Neutrophil (primary cell): ENCODE data around the gene ACTR2.
"Not testable (repeated sequence)": the region's sequence is repeated elsewhere in the genome, so short reads cannot be mapped to it uniquely, and the experiment has no call there.

Experiments used
- H3K27ac ChIP-seq: fragments of 200-600 bp; sonication (generic); 2 replicates; pipeline ENCODE4 v1.5.1; 2016; ENCODE audit warnings: mild to moderate bottlenecking, moderate library complexity
- H3K27me3 ChIP-seq: fragments of 200-600 bp; sonication (generic); 2 replicates; pipeline ENCODE4 v1.6.0; 2016; ENCODE audit warnings: mild to moderate bottlenecking
- H3K36me3 ChIP-seq: fragments of 200-600 bp; sonication (generic); 2 replicates; pipeline ENCODE4 v1.5.1; 2017
- H3K4me1 ChIP-seq, 2 experiments: fragments of 200-600 bp in 1 of 2; sonication (generic) in 1 of 2; 1 replicate in 1 of 2; 2 replicates in 1 of 2; pipeline versions ENCODE4 v1.5.1 to v1.6.1; 2013 to 2016; ENCODE audit warnings: low read depth in 1 of 2, low read length in 1 of 2, mild to moderate bottlenecking in 1 of 2, moderate library complexity in 1 of 2; ENCODE audit not compliant: control insufficient read depth in 1 of 2, insufficient read depth in 1 of 2
- H3K4me3 ChIP-seq, 2 experiments: fragments of 200-600 bp in 1 of 2; sonication (generic) in 1 of 2; 1 replicate in 1 of 2; 2 replicates in 1 of 2; pipeline ENCODE4 v1.5.1; 2013 to 2016; ENCODE audit warnings: low read depth in 1 of 2, low read length in 1 of 2, mild to moderate bottlenecking in 1 of 2, moderate library complexity in 1 of 2
- H3K9me3 ChIP-seq: fragments of 200-600 bp; sonication (generic); 2 replicates; pipeline ENCODE4 v1.5.1; 2016
- TF ChIP-seq, protein P1 (sequence below): fragments of 200-600 bp; sonication (generic); IDR thresholded peaks from 2 replicates; pipeline ENCODE4 v1.5.1; 2016; ENCODE audit warnings: antibody characterized with exemption

ACTR2 gene

GRCh38 chr2:65255356-65255755 is 27.7 kb downstream of the ACTR2 start:
- peaks cover 91% of the 10 kb centered on the region for H3K36me3 ChIP-seq
- H3K4me3 ChIP-seq: no peak overlapping the region
- no peaks in the 10 kb centered on the region for H3K4me1 ChIP-seq
- TF ChIP-seq, protein P1, sequence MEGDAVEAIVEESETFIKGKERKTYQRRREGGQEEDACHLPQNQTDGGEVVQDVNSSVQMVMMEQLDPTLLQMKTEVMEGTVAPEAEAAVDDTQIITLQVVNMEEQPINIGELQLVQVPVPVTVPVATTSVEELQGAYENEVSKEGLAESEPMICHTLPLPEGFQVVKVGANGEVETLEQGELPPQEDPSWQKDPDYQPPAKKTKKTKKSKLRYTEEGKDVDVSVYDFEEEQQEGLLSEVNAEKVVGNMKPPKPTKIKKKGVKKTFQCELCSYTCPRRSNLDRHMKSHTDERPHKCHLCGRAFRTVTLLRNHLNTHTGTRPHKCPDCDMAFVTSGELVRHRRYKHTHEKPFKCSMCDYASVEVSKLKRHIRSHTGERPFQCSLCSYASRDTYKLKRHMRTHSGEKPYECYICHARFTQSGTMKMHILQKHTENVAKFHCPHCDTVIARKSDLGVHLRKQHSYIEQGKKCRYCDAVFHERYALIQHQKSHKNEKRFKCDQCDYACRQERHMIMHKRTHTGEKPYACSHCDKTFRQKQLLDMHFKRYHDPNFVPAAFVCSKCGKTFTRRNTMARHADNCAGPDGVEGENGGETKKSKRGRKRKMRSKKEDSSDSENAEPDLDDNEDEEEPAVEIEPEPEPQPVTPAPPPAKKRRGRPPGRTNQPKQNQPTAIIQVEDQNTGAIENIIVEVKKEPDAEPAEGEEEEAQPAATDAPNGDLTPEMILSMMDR: no peak
- H3K27ac ChIP-seq: peak overlapping the region; percentile 31
- H3K27me3 ChIP-seq: no peaks in the 10 kb centered on the region
- H3K9me3 ChIP-seq: no peaks in the 10 kb centered on the region

- Histone ChIP-seq H3K4me1 (no peaks in the 10 kb centered on the region), H3K27me3 (no peaks in the 10 kb centered on the region), H3K9me3 (no peaks in the 10 kb centered on the region), H3K27ac (peak overlapping the region; percentile 31), H3K4me3 (no peak overlapping the region), H3K36me3 (peaks cover 93% of the 10 kb centered on the region)
- TF ChIP-seq, protein P1: no peak
Measured at GRCh38 chr2:65256054-65256453, 28.4 kb downstream of the ACTR2 start.

GRCh38 chr2:65257866-65258265 is 30.2 kb downstream of the ACTR2 start:
- H3K27ac ChIP-seq, H3K9me3 ChIP-seq, H3K4me1 ChIP-seq, H3K4me3 ChIP-seq, H3K27me3 ChIP-seq: not testable (repeated sequence)
- H3K36me3 ChIP-seq: peaks cover 93% of the 10 kb centered on the region

- Histone ChIP-seq H3K27me3 (no peaks in the 10 kb centered on the region), H3K36me3 (peaks cover 92% of the 10 kb centered on the region), H3K9me3 (no peaks in the 10 kb centered on the region), H3K4me3 (no peak overlapping the region), H3K4me1 (no peaks in the 10 kb centered on the region), H3K27ac (no peak overlapping the region)
- TF ChIP-seq, protein P1: no peak
Measured at GRCh38 chr2:65261676-65262075, 34.0 kb downstream of the ACTR2 start.

- Histone ChIP-seq H3K9me3 (no peaks in the 10 kb centered on the region), H3K36me3 (peaks cover 97% of the 10 kb centered on the region), H3K27me3 (no peaks in the 10 kb centered on the region), H3K27ac (no peak overlapping the region), H3K4me1 (no peaks in the 10 kb centered on the region), H3K4me3 (no peak overlapping the region)
- TF ChIP-seq, protein P1: no peak
Measured at GRCh38 chr2:65263262-65263661, 35.6 kb downstream of the ACTR2 start.

DNA sequence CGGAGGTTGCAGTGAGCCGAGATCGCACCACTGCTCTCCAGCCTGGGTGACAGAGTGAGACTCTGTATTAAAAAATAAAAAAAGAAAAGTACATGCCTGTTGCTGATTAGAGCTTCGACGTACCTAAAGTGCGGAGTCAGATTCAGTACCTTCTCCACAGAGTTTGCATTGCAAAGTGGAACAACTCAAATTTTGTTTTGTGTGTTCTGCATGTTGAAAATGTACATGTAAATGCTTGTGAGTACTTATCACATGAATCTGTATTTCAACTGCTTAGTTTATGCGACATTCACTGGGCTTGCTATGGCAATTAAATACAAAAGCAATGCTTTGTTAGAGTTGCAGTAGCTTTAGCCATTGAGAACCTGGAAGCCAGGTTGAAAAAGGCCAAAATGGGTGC is 36.4 kb downstream of the ACTR2 start:
- H3K9me3 ChIP-seq: no peaks in the 10 kb centered on the region
- no peak overlapping the region for H3K27ac ChIP-seq
- H3K4me1 ChIP-seq: no peaks in the 10 kb centered on the region
- peaks cover 97% of the 10 kb centered on the region for H3K36me3 ChIP-seq
- H3K27me3 ChIP-seq: no peaks in the 10 kb centered on the region
- H3K4me3 ChIP-seq: no peak overlapping the region
- TF ChIP-seq, protein P1: no peak
